ENCODE data around the gene AVPR1A. TPM values are rescaled to one million over a fixed set of nuclear protein-coding genes. Genes with fewer than 3 reads are reported as not detected.

AVPR1A gene
- total RNA-seq, 1 experiment from 2014 or later = not detected

DNA sequence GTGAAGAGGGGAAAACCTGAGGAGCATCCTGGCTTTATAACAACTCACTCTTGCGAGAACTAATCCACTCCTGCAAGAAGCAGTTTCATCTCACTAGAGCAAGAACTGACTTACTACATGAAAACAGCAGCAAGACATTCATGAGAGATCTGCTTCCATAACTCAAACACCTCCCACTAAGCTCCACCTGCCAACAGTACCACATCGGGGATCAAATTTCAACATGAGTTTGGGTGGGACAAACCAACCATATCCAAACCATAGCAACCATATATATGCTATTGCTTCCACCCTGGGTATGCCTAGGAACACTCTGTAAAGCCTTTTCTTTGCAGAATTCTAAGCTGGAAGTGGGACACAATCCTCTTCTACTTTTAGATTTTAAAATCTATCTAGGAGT, 13.9 kb upstream of the AVPR1A start:
- intact Hi-C loops (cut with micrococcal nuclease) = no loop called here
- Mint-ChIP-seq H3K27me3 (ENCODE audit: insufficient read depth, unreplicated experiment) (peaks cover 82% of the 10 kb centered on the region), H3K36me3 (ENCODE audit: insufficient read depth, unreplicated experiment) (peaks cover 4% of the 10 kb centered on the region), H3K4me3 (ENCODE audit: unreplicated experiment) (no peak overlapping the region), H3K27ac (ENCODE audit: low read depth, unreplicated experiment) (no peak overlapping the region), H3K9me3 (ENCODE audit: unreplicated experiment) (no peaks in the 10 kb centered on the region), H3K4me1 (ENCODE audit: insufficient read depth, unreplicated experiment) (peaks cover 5% of the 10 kb centered on the region)
- no TSS peak for BruUV-seq (replicated peaks)
- DNase-seq (ENCODE audit: unreplicated experiment) = no peak
- POLR2A ChIA-PET = interaction anchor here (0.6 to 1.5 kb wide), 2 partner anchors 13 to 285 kb away, joined by 3 to 5 read pairs; no protein-coding TSS in a partner anchor
- TF ChIP-seq, protein P1, sequence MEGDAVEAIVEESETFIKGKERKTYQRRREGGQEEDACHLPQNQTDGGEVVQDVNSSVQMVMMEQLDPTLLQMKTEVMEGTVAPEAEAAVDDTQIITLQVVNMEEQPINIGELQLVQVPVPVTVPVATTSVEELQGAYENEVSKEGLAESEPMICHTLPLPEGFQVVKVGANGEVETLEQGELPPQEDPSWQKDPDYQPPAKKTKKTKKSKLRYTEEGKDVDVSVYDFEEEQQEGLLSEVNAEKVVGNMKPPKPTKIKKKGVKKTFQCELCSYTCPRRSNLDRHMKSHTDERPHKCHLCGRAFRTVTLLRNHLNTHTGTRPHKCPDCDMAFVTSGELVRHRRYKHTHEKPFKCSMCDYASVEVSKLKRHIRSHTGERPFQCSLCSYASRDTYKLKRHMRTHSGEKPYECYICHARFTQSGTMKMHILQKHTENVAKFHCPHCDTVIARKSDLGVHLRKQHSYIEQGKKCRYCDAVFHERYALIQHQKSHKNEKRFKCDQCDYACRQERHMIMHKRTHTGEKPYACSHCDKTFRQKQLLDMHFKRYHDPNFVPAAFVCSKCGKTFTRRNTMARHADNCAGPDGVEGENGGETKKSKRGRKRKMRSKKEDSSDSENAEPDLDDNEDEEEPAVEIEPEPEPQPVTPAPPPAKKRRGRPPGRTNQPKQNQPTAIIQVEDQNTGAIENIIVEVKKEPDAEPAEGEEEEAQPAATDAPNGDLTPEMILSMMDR (IDR thresholded peaks at IDR 0.05; ENCODE audit: unreplicated experiment) = no peak
- CTCF ChIA-PET = interaction anchor here (1.1 to 1.6 kb wide), 2 partner anchors 13 to 111 kb away, joined by 3 to 11 read pairs; partner anchors contain the start of gene AVPR1A

DNA sequence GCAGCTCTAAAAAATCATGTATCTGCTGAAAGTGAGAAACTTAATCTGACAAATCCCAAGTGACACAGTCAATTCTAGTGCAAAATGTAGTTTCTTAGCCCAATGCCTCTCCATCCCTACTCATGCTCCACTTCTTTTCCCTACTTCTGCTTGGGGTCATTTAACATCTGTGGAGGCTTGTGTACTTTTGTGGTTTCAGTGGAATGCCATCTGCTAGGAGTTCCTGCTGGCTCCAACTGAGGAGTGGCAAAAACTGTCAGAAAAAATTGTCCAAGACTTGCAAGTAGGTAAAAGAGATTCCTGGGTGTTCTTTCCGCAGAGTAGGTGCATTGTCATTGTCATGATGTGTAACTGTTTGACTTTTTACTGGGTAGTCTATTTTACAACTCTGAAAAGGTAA, 12.5 kb upstream of the AVPR1A start:
- CTCF ChIA-PET = interaction anchor here (0.5 to 1.6 kb wide), 3 partner anchors 12 to 467 kb away, joined by 3 to 11 read pairs (median 4); partner anchors contain the start of gene AVPR1A
- POLR2A ChIA-PET = no interaction called here
- Mint-ChIP-seq H3K4me3 (ENCODE audit: unreplicated experiment) (no peak overlapping the region), H3K27me3 (ENCODE audit: insufficient read depth, unreplicated experiment) (peaks cover 85% of the 10 kb centered on the region), H3K4me1 (ENCODE audit: insufficient read depth, unreplicated experiment) (peaks cover 5% of the 10 kb centered on the region), H3K9me3 (ENCODE audit: unreplicated experiment) (no peaks in the 10 kb centered on the region), H3K36me3 (ENCODE audit: insufficient read depth, unreplicated experiment) (peaks cover 4% of the 10 kb centered on the region), H3K27ac (ENCODE audit: low read depth, unreplicated experiment) (no peak overlapping the region)
- no TSS peak for BruUV-seq (replicated peaks)
- TF ChIP-seq, protein P1 (IDR thresholded peaks at IDR 0.05; ENCODE audit: unreplicated experiment) = no peak
- intact Hi-C loops (cut with micrococcal nuclease) = no loop called here
- no peak for DNase-seq (ENCODE audit: unreplicated experiment)

DNA sequence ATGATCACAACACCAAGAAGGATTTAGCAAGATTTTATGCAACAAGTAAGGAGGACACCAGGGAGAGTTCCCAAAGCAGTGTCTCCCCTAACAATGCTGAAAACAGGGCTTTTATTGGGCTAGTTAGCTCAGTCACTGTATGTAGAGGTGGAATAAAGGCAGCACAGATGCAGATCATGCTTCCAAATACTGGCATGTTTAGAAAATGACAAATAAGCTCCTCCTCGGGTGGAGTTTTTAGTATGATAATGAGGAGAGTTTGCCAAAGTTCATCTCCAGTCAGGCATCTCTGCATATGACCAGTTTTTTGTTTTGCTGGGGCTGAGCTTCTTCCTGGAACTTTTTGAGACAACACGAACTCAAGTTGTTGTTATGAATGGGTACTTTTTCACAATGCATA, 4.4 kb upstream of the AVPR1A start:
- ChIA-PET POLR2A (no interaction called here), CTCF (interaction anchor here (0.6 to 0.7 kb wide), 2 partner anchors 122 to 265 kb away, joined by 3 read pairs; no protein-coding TSS in a partner anchor)
- TF ChIP-seq, protein P1 (IDR thresholded peaks at IDR 0.05; ENCODE audit: unreplicated experiment) = no peak
- peaks cover 98% of the 10 kb centered on the region for H3K27me3 Mint-ChIP-seq (ENCODE audit: insufficient read depth, unreplicated experiment)
- no peak for DNase-seq (ENCODE audit: unreplicated experiment)
- peaks cover 12% of the 10 kb centered on the region for H3K4me1 Mint-ChIP-seq (ENCODE audit: insufficient read depth, unreplicated experiment)
- H3K36me3 Mint-ChIP-seq (ENCODE audit: insufficient read depth, unreplicated experiment) = no peaks in the 10 kb centered on the region
- BruUV-seq (replicated peaks) = no TSS peak
- intact Hi-C loops (cut with micrococcal nuclease) = no loop called here
- no peaks in the 10 kb centered on the region for H3K9me3 Mint-ChIP-seq (ENCODE audit: unreplicated experiment)
- no peak overlapping the region for H3K4me3 Mint-ChIP-seq (ENCODE audit: unreplicated experiment)
- H3K27ac Mint-ChIP-seq (ENCODE audit: low read depth, unreplicated experiment) = no peak overlapping the region

DNA sequence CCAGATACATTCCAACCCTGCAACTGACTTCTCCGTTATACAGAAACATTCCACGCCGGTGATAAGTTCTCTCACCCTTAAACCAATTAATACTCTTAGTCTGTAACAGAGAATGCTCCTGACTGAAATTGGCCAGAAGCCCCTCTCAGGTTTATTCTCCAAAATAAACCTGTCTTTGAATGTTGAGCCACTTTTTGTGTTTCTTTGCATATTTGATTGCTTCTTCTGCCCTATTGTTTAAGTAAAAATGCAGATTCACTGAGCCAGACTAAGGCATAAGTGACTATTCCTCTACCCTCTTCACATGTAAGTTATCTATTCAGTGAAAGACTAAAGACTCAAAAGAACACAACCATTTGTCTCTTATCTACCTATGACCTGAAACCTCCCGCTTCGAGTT, 3.6 kb upstream of the AVPR1A start:
- H3K4me1 Mint-ChIP-seq (ENCODE audit: insufficient read depth, unreplicated experiment) = peaks cover 12% of the 10 kb centered on the region
- H3K36me3 Mint-ChIP-seq (ENCODE audit: insufficient read depth, unreplicated experiment) = no peaks in the 10 kb centered on the region
- CTCF ChIA-PET = no interaction called here
- H3K27me3 Mint-ChIP-seq (ENCODE audit: insufficient read depth, unreplicated experiment) = peaks cover 98% of the 10 kb centered on the region
- no peak overlapping the region for H3K27ac Mint-ChIP-seq (ENCODE audit: low read depth, unreplicated experiment)
- no TSS peak for BruUV-seq (replicated peaks)
- no peak overlapping the region for H3K4me3 Mint-ChIP-seq (ENCODE audit: unreplicated experiment)
- TF ChIP-seq, protein P1 (IDR thresholded peaks at IDR 0.05; ENCODE audit: unreplicated experiment) = no peak
- POLR2A ChIA-PET = no interaction called here
- intact Hi-C loops (cut with micrococcal nuclease) = loop anchor here (5.0 kb wide), 1 partner anchor 298 kb away; no protein-coding TSS in a partner anchor
- DNase-seq (ENCODE audit: unreplicated experiment) = no peak
- no peaks in the 10 kb centered on the region for H3K9me3 Mint-ChIP-seq (ENCODE audit: unreplicated experiment)

All from MCF 10A (cell line).